Suppressor macrophage treated with lipopolysaccharide for 4 hours (primary cell): ENCODE measurements around the gene KANSL1.
A peak's percentile ranks its signal among the peaks of the same experiment; 100 is the strongest.
"Not testable (repeated sequence)": the region's sequence is repeated elsewhere in the genome, so short reads cannot be mapped to it uniquely, and the experiment has no call there.

Experiments used
- DNase-seq: peaks from one replicate; pipeline ENCODE4 v3.0.0-alpha.2; 2020

KANSL1 gene

GRCh38 chr17:46193151-46193625 is at the start of gene KANSL1:
Gene KANSL1 (minus strand): TSS chr17:46193429. CDS start chr17:46172143, 21,286 bp downstream.
- peak; percentile 94 for DNase-seq

GRCh38 chr17:46231359-46231758 is 38.1 kb upstream of the KANSL1 start:
- not testable (repeated sequence) for DNase-seq

GRCh38 chr17:46225274-46225794 is 32.1 kb upstream of the KANSL1 start:
- DNase-seq: peak; percentile 87

- not testable (repeated sequence) for DNase-seq
Measured at GRCh38 chr17:46224864-46225263, 31.6 kb upstream of the KANSL1 start.

- not testable (repeated sequence) for DNase-seq
Measured at GRCh38 chr17:46223041-46223440, 29.8 kb upstream of the KANSL1 start.

GRCh38 chr17:46216682-46217081 is 23.5 kb upstream of the KANSL1 start:
- DNase-seq: no peak

GRCh38 chr17:46212634-46213435 is 19.6 kb upstream of the KANSL1 start:
- peak; percentile 74 for DNase-seq

GRCh38 chr17:46208997-46209396 is 15.8 kb upstream of the KANSL1 start:
- no peak for DNase-seq

GRCh38 chr17:46205975-46206374 is 12.7 kb upstream of the KANSL1 start:
- DNase-seq: no peak

- DNase-seq: no peak
Measured at GRCh38 chr17:46202424-46202823, 9.2 kb upstream of the KANSL1 start.

GRCh38 chr17:46201491-46201890 is 8.3 kb upstream of the KANSL1 start:
- no peak for DNase-seq

GRCh38 chr17:46200197-46200596 is 7.0 kb upstream of the KANSL1 start:
- no peak for DNase-seq

- no peak for DNase-seq
Measured at GRCh38 chr17:46199379-46199778, 6.2 kb upstream of the KANSL1 start.

GRCh38 chr17:46198233-46198632 is 5.0 kb upstream of the KANSL1 start:
- DNase-seq: no peak

- DNase-seq: no peak
Measured at GRCh38 chr17:46197530-46197929, 4.3 kb upstream of the KANSL1 start.

- DNase-seq: no peak
Measured at GRCh38 chr17:46195939-46196716, 2.9 kb upstream of the KANSL1 start.

GRCh38 chr17:46195217-46195855 is 2.1 kb upstream of the KANSL1 start:
- DNase-seq: no peak

- peak; percentile 41 for DNase-seq
Measured at GRCh38 chr17:46194393-46195216, 1.4 kb upstream of the KANSL1 start.

GRCh38 chr17:46193626-46194392 is 580 bp upstream of the KANSL1 start:
- DNase-seq: peak; percentile 98

- DNase-seq: peak; percentile 56
Measured at GRCh38 chr17:46192439-46193150, 634 bp downstream of the KANSL1 start.

- DNase-seq: peak; percentile 15
Measured at GRCh38 chr17:46192189-46192438, 1.1 kb downstream of the KANSL1 start.
